ENCODE results near the gene DIRAS1. TPM values are rescaled to one million over a fixed set of nuclear protein-coding genes. Genes with fewer than 3 reads are reported as not detected.

The DIRAS1 gene
- total and polyA plus RNA-seq, 2 of the 8 experiments (the other 6 are each of a cell fraction or from before 2014, with no cell fraction given): 20.2 to 22.3 TPM

DNA sequence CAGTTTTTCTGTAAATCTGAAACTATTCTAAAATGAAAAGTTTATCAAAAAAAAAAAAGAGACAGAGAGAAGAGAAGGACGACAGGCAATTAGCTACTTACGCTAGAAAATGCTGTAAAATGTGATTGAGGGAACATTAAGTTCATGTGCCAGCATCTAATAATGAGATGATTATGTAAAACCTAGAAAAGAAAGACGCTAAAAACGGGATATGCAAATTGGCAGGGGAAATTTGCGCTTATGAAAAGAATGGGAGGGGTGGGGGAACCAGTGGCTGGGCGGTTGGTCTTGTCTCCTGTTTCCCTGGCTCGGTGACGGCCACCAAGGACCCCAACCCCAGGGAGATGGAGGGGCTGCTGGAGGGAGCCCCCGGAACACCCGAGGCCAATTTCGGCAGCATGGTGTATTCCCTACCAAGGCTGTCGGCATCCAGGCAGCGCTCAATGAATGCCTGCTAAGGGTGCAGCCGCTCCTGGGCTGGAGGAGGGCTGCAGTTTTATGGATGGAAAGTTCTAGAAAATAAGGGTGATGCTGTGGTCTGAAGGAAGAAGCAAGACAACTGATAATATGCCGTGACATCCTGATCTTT is 52.9 kb downstream of the DIRAS1 start:
- no peaks in the 10 kb centered on the region; a peak in 1 of 4 replicates for H3K9me3 ChIP-seq (ENCODE audit: insufficient read depth in 2 of 2, low read depth in 1 of 2, low read length in 1 of 2)
- DNase-seq (ENCODE audit: low read depth in 1 of 2, low spot score in 2 of 2) (no peak), FAIRE-seq (no peak)
- H3K27me3 ChIP-seq (replicated peaks in 1 of 4; ENCODE audit: control insufficient read depth in 3 of 4, extremely low read depth in 1 of 4, insufficient read depth in 3 of 4, low read length in 3 of 4): no peaks in the 10 kb centered on the region; a peak in 1 of 7 replicates
- no peaks in the 10 kb centered on the region for H3K23me2 ChIP-seq (ENCODE audit: low read depth, low read length)
- H2BK5ac ChIP-seq (ENCODE audit: low read depth, low read length): no peak overlapping the region
- no peak overlapping the region for H4K5ac ChIP-seq (ENCODE audit: insufficient read length, low read depth, low read length)
- no peak overlapping the region for H2BK12ac ChIP-seq (ENCODE audit: low read depth, low read length)
- 77% methylated on average over 15 of the region's 15 CpGs; no CpG with 5 or more reads in 1 of the 2 experiments for WGBS, 2 experiments (ENCODE audit: extremely low coverage in 1 of 2, insufficient coverage in 1 of 2, insufficient read length in 1 of 2, insufficient replicate concordance in 2 of 2, low coverage in 1 of 2, low lambda C conversion rate in 2 of 2, missing lambda C conversion rate in 1 of 2)
- H3K18ac ChIP-seq (ENCODE audit: extremely low read depth, low read length): no peak overlapping the region
- H4K91ac ChIP-seq (replicated peaks; ENCODE audit: insufficient read length, low read length): no peak overlapping the region
- ChIA-PET POLR2A (ENCODE audit: partially characterized antibody) (no interaction called here), CTCF (ENCODE audit: partially characterized antibody) (interaction anchor here (1.5 kb wide), 1 partner anchor 20 kb away, joined by 4 read pairs; no protein-coding TSS in a partner anchor)
- H3K79me1 ChIP-seq (ENCODE audit: low read depth, low read length): no peaks in the 10 kb centered on the region
- no peak overlapping the region for H3K56ac ChIP-seq (replicated peaks; ENCODE audit: insufficient read length, low read depth, low read length)
- H3K4me2 ChIP-seq (ENCODE audit: insufficient read depth in 1 of 2, low read depth in 2 of 2, low read length in 2 of 2): no peak overlapping the region
- H3K4ac ChIP-seq (replicated peaks; ENCODE audit: insufficient read length, low read depth, low read length): no peak overlapping the region
- no peak overlapping the region for H4K8ac ChIP-seq (ENCODE audit: extremely low read depth, insufficient read depth, low read length)
- H3K79me2 ChIP-seq (ENCODE audit: control insufficient read depth in 1 of 2, insufficient read depth in 2 of 2, low read length in 2 of 2): no peaks in the 10 kb centered on the region
- no peak overlapping the region for H3K27ac ChIP-seq (ENCODE audit: low read depth, low read length)
- H2AK5ac ChIP-seq (ENCODE audit: low read depth, low read length): no peak overlapping the region
- no peak overlapping the region for H3K23ac ChIP-seq (ENCODE audit: insufficient read length)
- no peak overlapping the region for H2BK20ac ChIP-seq (ENCODE audit: low read length)
- no peaks in the 10 kb centered on the region for H4K20me1 ChIP-seq (replicated peaks in 1 of 2; ENCODE audit: control insufficient read depth in 1 of 2, insufficient read depth in 2 of 2, low read length in 2 of 2)
- H2BK15ac ChIP-seq (ENCODE audit: low read length): no peak overlapping the region
- H3K4me3 ChIP-seq (ENCODE audit: extremely low read depth in 1 of 4, insufficient read depth in 2 of 4, low read depth in 3 of 4, low read length in 4 of 4): no peak overlapping the region
- no peak overlapping the region for H3K14ac ChIP-seq (ENCODE audit: insufficient read length)
- no peaks in the 10 kb centered on the region for H3K36me3 ChIP-seq (ENCODE audit: control insufficient read depth in 2 of 4, insufficient read depth in 4 of 4, low read length in 3 of 4)
- peaks cover 0 to 4% (median 0%) of the 10 kb centered on the region in 4 experiments; a peak in 1 of 7 replicates for H3K4me1 ChIP-seq (replicated peaks in 1 of 4; ENCODE audit: control insufficient read depth in 3 of 4, insufficient read depth in 4 of 4, low read length in 3 of 4)
- H3K9ac ChIP-seq (replicated peaks in 1 of 4; ENCODE audit: extremely low read depth in 1 of 4, low read depth in 3 of 4, low read length in 3 of 4): no peak overlapping the region
- no peak overlapping the region for H2AFZ ChIP-seq (ENCODE audit: low read length)
- H2BK120ac ChIP-seq (replicated peaks; ENCODE audit: low read depth, low read length): no peak overlapping the region

Measured in H1 (cell line).